NK-92 (cell line): ENCODE results near the gene SLC41A3.

Source experiments
- DNase-seq: peaks from one replicate; lab custom pipeline; 2025; ENCODE audit not compliant: unreplicated experiment; lab: John Stamatoyannopoulos, UW

Gene SLC41A3

GRCh38 chr3:126083913-126084767, at the start of gene SLC41A3:
Gene SLC41A3 (minus strand): TSS chr3:126084124. CDS start chr3:126068219, 15,905 bp downstream.
- DNase-seq, result peak; percentile 15

GRCh38 chr3:126133606-126134005, 49.7 kb upstream of the SLC41A3 start:
- DNase-seq, result no peak

GRCh38 chr3:126132751-126133511, 49.0 kb upstream of the SLC41A3 start:
- DNase-seq, result no peak

- no peak for DNase-seq
Observed at GRCh38 chr3:126131881-126132750, 48.2 kb upstream of the SLC41A3 start.

- DNase-seq, result no peak
Observed at GRCh38 chr3:126130981-126131745, 47.2 kb upstream of the SLC41A3 start.

- no peak for DNase-seq
Observed at GRCh38 chr3:126130081-126130855, 46.3 kb upstream of the SLC41A3 start.

- DNase-seq, result no peak
Observed at GRCh38 chr3:126129398-126129891, 45.5 kb upstream of the SLC41A3 start.

- DNase-seq, result no peak
Observed at GRCh38 chr3:126128504-126129397, 44.8 kb upstream of the SLC41A3 start.

GRCh38 chr3:126127904-126128303, 44.0 kb upstream of the SLC41A3 start:
- no peak for DNase-seq

- no peak for DNase-seq
Observed at GRCh38 chr3:126127452-126127851, 43.5 kb upstream of the SLC41A3 start.

GRCh38 chr3:126126811-126127431, 43.0 kb upstream of the SLC41A3 start:
- no peak for DNase-seq

- no peak for DNase-seq
Observed at GRCh38 chr3:126126286-126126685, 42.4 kb upstream of the SLC41A3 start.

- no peak for DNase-seq
Observed at GRCh38 chr3:126125781-126126251, 41.9 kb upstream of the SLC41A3 start.

- no peak for DNase-seq
Observed at GRCh38 chr3:126125341-126125740, 41.4 kb upstream of the SLC41A3 start.

- no peak for DNase-seq
Observed at GRCh38 chr3:126124896-126125295, 41.0 kb upstream of the SLC41A3 start.

GRCh38 chr3:126124148-126124868, 40.4 kb upstream of the SLC41A3 start:
- no peak for DNase-seq

GRCh38 chr3:126121632-126122031, 37.7 kb upstream of the SLC41A3 start:
- DNase-seq, result no peak
